Measurements from ENCODE around the gene CLEC5A.

DNA sequence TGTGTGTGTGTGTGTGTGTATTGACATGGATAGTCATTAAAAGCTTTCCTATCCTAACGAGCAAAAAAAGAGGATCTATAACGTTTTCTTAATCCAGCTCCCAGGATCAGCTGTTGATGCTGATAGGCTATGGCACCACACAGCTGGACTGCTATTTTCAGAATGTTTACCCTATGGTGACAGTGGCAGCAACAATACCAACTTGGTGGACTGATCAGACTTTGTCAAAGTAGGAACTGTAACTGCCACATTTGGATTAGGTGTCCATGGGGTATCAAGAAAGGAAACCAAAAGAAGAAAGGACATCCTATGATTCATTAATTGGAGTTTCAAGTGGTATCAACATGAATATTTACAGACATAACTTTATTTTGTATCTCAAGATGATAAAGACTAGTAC is 2.7 kb upstream of the CLEC5A start:
- TF ChIP-seq, protein P1, sequence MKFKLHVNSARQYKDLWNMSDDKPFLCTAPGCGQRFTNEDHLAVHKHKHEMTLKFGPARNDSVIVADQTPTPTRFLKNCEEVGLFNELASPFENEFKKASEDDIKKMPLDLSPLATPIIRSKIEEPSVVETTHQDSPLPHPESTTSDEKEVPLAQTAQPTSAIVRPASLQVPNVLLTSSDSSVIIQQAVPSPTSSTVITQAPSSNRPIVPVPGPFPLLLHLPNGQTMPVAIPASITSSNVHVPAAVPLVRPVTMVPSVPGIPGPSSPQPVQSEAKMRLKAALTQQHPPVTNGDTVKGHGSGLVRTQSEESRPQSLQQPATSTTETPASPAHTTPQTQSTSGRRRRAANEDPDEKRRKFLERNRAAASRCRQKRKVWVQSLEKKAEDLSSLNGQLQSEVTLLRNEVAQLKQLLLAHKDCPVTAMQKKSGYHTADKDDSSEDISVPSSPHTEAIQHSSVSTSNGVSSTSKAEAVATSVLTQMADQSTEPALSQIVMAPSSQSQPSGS (tag by site-specific recombination; IDR thresholded peaks at IDR 0.05; ENCODE audit: low read depth), result no peak
- TF ChIP-seq ZFP41 (tag by site-specific recombination; IDR thresholded peaks at IDR 0.05; ENCODE audit: borderline replicate concordance), result no peak
- no peak for TF ChIP-seq ZNF157 (tag by site-specific recombination; IDR thresholded peaks at IDR 0.05)
- no peak for TF ChIP-seq ZXDB (tag by site-specific recombination; IDR thresholded peaks at IDR 0.05)
- no peak for TF ChIP-seq ZNF335 (tag by site-specific recombination; conservative IDR thresholded peaks at IDR 0.05)
- TF ChIP-seq ZNF510 (tag by site-specific recombination; IDR thresholded peaks at IDR 0.05; ENCODE audit: insufficient replicate concordance), result no peak
- no peak for TF ChIP-seq ZBTB7A (tag by site-specific recombination; IDR thresholded peaks at IDR 0.05; ENCODE audit: low read depth)
- no peak for TF ChIP-seq TCF7L2 (IDR thresholded peaks at IDR 0.05; ENCODE audit: borderline replicate concordance, low read depth, low read length)
- TF ChIP-seq, protein P2, sequence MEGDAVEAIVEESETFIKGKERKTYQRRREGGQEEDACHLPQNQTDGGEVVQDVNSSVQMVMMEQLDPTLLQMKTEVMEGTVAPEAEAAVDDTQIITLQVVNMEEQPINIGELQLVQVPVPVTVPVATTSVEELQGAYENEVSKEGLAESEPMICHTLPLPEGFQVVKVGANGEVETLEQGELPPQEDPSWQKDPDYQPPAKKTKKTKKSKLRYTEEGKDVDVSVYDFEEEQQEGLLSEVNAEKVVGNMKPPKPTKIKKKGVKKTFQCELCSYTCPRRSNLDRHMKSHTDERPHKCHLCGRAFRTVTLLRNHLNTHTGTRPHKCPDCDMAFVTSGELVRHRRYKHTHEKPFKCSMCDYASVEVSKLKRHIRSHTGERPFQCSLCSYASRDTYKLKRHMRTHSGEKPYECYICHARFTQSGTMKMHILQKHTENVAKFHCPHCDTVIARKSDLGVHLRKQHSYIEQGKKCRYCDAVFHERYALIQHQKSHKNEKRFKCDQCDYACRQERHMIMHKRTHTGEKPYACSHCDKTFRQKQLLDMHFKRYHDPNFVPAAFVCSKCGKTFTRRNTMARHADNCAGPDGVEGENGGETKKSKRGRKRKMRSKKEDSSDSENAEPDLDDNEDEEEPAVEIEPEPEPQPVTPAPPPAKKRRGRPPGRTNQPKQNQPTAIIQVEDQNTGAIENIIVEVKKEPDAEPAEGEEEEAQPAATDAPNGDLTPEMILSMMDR (tag by site-specific recombination; IDR thresholded peaks at IDR 0.05), result no peak
- no peak for TF ChIP-seq ZNF394 (tag by site-specific recombination; IDR thresholded peaks at IDR 0.05; ENCODE audit: borderline replicate concordance)
- TF ChIP-seq ZBTB21 (tag by site-specific recombination; IDR thresholded peaks at IDR 0.05), result no peak
- TF ChIP-seq, protein P3, sequence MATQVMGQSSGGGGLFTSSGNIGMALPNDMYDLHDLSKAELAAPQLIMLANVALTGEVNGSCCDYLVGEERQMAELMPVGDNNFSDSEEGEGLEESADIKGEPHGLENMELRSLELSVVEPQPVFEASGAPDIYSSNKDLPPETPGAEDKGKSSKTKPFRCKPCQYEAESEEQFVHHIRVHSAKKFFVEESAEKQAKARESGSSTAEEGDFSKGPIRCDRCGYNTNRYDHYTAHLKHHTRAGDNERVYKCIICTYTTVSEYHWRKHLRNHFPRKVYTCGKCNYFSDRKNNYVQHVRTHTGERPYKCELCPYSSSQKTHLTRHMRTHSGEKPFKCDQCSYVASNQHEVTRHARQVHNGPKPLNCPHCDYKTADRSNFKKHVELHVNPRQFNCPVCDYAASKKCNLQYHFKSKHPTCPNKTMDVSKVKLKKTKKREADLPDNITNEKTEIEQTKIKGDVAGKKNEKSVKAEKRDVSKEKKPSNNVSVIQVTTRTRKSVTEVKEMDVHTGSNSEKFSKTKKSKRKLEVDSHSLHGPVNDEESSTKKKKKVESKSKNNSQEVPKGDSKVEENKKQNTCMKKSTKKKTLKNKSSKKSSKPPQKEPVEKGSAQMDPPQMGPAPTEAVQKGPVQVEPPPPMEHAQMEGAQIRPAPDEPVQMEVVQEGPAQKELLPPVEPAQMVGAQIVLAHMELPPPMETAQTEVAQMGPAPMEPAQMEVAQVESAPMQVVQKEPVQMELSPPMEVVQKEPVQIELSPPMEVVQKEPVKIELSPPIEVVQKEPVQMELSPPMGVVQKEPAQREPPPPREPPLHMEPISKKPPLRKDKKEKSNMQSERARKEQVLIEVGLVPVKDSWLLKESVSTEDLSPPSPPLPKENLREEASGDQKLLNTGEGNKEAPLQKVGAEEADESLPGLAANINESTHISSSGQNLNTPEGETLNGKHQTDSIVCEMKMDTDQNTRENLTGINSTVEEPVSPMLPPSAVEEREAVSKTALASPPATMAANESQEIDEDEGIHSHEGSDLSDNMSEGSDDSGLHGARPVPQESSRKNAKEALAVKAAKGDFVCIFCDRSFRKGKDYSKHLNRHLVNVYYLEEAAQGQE (tag by site-specific recombination; IDR thresholded peaks at IDR 0.05), result no peak
- TF ChIP-seq ZNF175 (tag by site-specific recombination; IDR thresholded peaks at IDR 0.05), result no peak
- TF ChIP-seq ZSCAN16 (tag by site-specific recombination; IDR thresholded peaks at IDR 0.05), result no peak

Data from HEK293 (cell line).